Vagina (tissue), 2 donors: ENCODE data around the gene NDOR1. TPM values are rescaled to one million over a fixed set of nuclear protein-coding genes. Genes with fewer than 3 reads are reported as not detected.
A peak's percentile ranks its signal among the peaks of the same experiment; 100 is the strongest.

Experiments used
- DNase-seq, 2 donors: peaks; one replicate each; pipeline ENCODE4 v3.0.0-alpha.2; 2017; ENCODE audit errors: extremely low spot score in 2 of 2
- H3K27ac ChIP-seq: fragments of 200-600 bp; sonication (generic); one replicate; pipeline ENCODE4 v1.5.1; 2019
- H3K27me3 ChIP-seq: fragments of 200-600 bp; sonication (generic); one replicate; pipeline ENCODE4 v1.5.1; 2019
- H3K36me3 ChIP-seq, 2 donors: fragments of 200-600 bp; sonication (generic); one replicate each; pipeline ENCODE4 v1.5.1; 2017 to 2019
- H3K4me1 ChIP-seq: fragments of 200-600 bp; sonication (generic); one replicate; pipeline ENCODE4 v1.5.1; 2019
- H3K4me3 ChIP-seq, 2 donors: fragments of 200-600 bp; sonication (generic); 1 replicate in 1 of 2; 2 replicates in 1 of 2; pipeline ENCODE4 v1.5.1; 2016 to 2019
- H3K9me3 ChIP-seq: fragments of 200-600 bp; sonication (generic); one replicate; pipeline ENCODE4 v1.5.1; 2019
- POLR2A ChIP-seq, 2 donors: fragments of 450-650 bp; IDR thresholded peaks; one replicate each; pipeline ENCODE4 v1.6.1; 2017; ENCODE audit warnings: antibody characterized with exemption in 2 of 2, mild to moderate bottlenecking in 2 of 2, moderate library complexity in 2 of 2
- POLR2AphosphoS5 ChIP-seq, 2 donors: sonication (generic); formaldehyde crosslinking; IDR thresholded peaks; one replicate each; pipeline ENCODE4 v1.9.0; 2017; ENCODE audit warnings: antibody characterized with exemption in 2 of 2, mild to moderate bottlenecking in 2 of 2, low read depth in 1 of 2; ENCODE audit not compliant: insufficient read depth in 1 of 2
- intact Hi-C: fragments of 100-400 bp; cut with DNase I; formaldehyde crosslinking; loops from one replicate; pipeline ENCODE4 v1.15.1; 2023
- total RNA-seq: library from RNA; depleted of rRNA; stranded (reverse); fragments of >200 nt; gene quantifications from one replicate; pipeline ENCODE4 v1.2.3, GENCODE V29; 2016
- TF ChIP-seq, protein P1 (sequence below), 3 experiments: fragments of 450-650 bp in 2 of 3; fragments of 200-600 bp in 1 of 3; sonication (generic) in 1 of 3; IDR thresholded peaks; one replicate each; pipeline ENCODE4 v1.5.1; 2017 to 2019; ENCODE audit warnings: antibody characterized with exemption in 3 of 3, mild to moderate bottlenecking in 2 of 3, moderate library complexity in 2 of 3

NDOR1 gene
- total RNA-seq, 1 donor from 2014 or later: 12.0 TPM

DNA sequence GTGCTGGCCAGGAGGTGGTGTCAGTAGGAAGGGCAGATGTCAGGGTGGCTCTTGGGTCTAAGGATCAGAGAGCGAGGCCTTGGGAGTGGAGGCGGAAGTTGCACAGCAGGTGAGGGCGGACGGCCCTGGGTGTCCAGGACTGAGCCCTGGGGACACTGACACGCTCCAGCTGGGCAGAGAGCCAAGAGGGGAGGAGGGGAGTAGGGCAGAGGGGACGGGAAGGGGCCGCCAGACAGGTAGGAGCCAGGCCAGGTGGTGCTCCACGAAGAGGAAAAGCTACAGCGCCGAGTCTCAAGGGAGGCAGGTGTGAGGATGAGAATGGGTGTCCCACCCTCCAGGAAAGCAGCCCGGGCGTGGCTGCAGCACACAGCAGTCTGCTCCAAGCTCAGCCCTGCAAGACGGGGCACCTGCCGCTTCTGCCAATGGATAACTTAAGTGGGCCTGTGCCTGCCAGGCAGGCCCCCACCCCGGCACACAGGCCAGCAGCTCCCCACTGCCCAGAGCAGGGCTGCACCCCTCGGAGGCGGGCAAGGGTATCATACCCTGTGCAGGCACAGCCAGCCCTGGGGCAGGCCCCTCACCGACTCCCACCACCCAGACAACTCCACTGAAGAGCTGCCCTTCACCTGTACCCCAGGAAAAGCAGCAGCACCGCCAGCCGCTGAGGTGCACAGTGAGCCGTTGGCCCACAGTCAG is 9.8 kb upstream of the NDOR1 start:
- H3K27me3 ChIP-seq: no peaks in the 10 kb centered on the region
- TF ChIP-seq, protein P1, sequence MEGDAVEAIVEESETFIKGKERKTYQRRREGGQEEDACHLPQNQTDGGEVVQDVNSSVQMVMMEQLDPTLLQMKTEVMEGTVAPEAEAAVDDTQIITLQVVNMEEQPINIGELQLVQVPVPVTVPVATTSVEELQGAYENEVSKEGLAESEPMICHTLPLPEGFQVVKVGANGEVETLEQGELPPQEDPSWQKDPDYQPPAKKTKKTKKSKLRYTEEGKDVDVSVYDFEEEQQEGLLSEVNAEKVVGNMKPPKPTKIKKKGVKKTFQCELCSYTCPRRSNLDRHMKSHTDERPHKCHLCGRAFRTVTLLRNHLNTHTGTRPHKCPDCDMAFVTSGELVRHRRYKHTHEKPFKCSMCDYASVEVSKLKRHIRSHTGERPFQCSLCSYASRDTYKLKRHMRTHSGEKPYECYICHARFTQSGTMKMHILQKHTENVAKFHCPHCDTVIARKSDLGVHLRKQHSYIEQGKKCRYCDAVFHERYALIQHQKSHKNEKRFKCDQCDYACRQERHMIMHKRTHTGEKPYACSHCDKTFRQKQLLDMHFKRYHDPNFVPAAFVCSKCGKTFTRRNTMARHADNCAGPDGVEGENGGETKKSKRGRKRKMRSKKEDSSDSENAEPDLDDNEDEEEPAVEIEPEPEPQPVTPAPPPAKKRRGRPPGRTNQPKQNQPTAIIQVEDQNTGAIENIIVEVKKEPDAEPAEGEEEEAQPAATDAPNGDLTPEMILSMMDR (IDR thresholded peaks at IDR 0.05): no peak
- no peak for TF ChIP-seq POLR2A (IDR thresholded peaks at IDR 0.05)
- no peak for TF ChIP-seq POLR2AphosphoS5 (IDR thresholded peaks at IDR 0.05; ENCODE audit: insufficient read depth in 1 of 2, low read depth in 1 of 2)
- peaks cover 64% of the 10 kb centered on the region for H3K4me1 ChIP-seq
- DNase-seq: no peak
- no peak overlapping the region for H3K4me3 ChIP-seq
- peaks cover 0 to 2% of the 10 kb centered on the region in 2 donors for H3K36me3 ChIP-seq
- H3K27ac ChIP-seq: no peak overlapping the region
- no peaks in the 10 kb centered on the region for H3K9me3 ChIP-seq
- intact Hi-C loops: no loop called here

DNA sequence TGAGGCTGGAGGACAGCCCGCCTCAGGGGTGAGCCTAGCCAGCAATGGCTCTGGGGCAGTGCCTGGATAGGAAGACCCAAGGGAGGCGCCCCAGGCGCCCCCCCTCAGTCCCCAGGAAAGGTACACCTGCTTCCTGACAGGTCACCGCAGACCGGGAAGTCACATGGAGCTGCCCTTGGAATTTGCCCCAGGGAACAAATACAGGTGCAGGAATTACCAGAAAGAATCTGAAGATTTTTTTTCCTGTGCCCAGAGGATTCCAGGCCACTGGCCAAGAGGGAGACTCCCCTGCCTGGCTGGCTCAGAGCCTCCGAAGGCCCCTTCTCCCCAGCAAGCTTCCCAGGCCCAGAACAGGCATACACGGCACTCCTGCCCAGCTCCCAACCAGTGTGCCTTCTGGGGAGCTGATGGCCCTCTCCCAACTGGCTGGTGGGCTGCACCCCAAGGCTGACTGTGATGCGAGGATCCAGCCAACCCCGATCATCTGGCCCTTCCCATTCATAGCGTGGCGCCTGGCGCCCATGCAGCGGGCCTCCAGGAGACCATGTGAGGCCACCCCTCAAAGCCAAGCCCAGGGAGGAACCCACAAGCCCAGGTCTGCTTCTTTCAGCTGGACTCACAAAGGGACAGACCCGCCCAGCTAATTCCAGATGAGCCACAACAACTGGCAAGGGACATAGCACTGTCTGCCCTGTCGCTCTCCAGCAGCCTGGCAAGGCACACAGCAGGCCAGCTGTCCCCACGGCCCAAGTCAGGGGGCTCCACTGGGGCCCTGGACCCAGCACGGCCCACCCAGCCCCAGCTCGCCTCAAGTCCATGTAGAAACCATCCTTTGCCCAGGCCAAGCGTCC is 7.2 kb upstream of the NDOR1 start:
- Histone ChIP-seq H3K27ac (no peak overlapping the region), H3K4me3 (peak overlapping the region in 1 of 2 donors; percentile 61), H3K4me1 (peaks cover 80% of the 10 kb centered on the region), H3K27me3 (no peaks in the 10 kb centered on the region), H3K36me3 (no peaks in the 10 kb centered on the region), H3K9me3 (no peaks in the 10 kb centered on the region)
- intact Hi-C loops: no loop called here
- no peak for DNase-seq
- TF ChIP-seq POLR2A (IDR thresholded peaks at IDR 0.05): no peak
- TF ChIP-seq, protein P1 (IDR thresholded peaks at IDR 0.05): no peak
- TF ChIP-seq POLR2AphosphoS5 (IDR thresholded peaks at IDR 0.05; ENCODE audit: insufficient read depth in 1 of 2, low read depth in 1 of 2): no peak

DNA sequence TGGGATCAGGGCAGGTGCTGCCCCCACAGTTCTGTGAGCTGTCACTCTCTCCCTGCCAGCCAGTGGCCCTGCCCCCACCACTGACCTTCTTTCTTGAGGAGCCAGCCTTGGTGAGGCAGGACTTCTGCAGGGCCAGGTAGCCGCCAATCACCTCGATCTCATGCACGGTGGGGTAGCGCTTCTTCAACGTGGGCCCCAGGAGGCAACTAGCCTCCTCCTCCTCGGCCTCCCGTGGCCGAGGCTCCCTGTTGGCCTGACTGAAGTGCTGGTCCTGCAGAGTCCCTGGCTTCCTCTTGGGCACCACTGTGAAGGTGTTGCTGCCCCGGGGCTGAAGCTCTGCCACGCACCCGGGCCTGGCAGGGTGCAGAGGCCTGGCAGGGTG is 6.6 kb upstream of the NDOR1 start:
- no peak overlapping the region for H3K27ac ChIP-seq
- no peaks in the 10 kb centered on the region for H3K36me3 ChIP-seq
- intact Hi-C loops: no loop called here
- no peaks in the 10 kb centered on the region for H3K9me3 ChIP-seq
- H3K27me3 ChIP-seq: no peaks in the 10 kb centered on the region
- H3K4me3 ChIP-seq: peak overlapping the region; percentile 61 to 72
- peaks cover 87% of the 10 kb centered on the region for H3K4me1 ChIP-seq
- no peak for DNase-seq
- no peak for TF ChIP-seq POLR2A (IDR thresholded peaks at IDR 0.05)
- no peak for TF ChIP-seq POLR2AphosphoS5 (IDR thresholded peaks at IDR 0.05; ENCODE audit: insufficient read depth in 1 of 2, low read depth in 1 of 2)
- TF ChIP-seq, protein P1 (IDR thresholded peaks at IDR 0.05): no peak

DNA sequence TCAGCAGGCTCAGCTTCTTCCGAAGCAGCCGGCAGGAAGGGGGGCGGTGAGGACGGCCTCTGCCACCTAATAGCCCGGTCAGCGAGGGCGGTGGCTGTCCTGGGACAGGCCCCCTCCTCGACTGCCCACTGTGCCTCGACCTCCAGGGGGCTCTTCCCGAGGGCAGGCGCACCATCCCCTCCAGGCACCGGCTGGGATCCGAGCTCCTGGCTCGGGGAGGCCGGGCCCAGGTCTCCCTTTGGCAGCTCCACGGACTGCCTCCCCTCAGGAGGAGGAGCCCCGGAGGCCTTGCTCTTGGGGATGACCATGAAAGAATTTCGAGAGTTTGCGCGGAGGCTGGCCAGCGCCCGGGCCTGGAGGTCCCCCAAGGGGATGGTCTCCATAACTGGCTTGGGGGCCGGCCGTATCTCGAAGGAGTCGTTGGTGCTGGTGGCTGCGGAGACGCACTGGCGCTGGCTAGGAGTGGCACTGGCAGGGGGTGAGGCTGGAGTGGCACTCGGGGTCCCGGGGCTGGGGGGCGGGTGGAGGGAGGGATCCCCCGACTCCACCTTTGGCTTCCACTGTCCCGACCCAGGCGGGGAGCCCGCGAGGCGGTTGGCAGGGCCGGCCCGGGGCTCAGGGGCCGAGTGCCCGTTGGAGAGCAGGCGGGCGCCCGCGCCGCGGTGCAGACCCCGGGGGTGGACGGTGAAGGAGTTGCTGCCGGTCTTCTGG is 5.9 kb upstream of the NDOR1 start:
- H3K4me1 ChIP-seq: peaks cover 87% of the 10 kb centered on the region

More for the DNA sequence above, 5.9 kb upstream of the NDOR1 start:
- Histone ChIP-seq H3K36me3 (no peaks in the 10 kb centered on the region), H3K4me3 (peak overlapping the region; percentile 61 to 72), H3K9me3 (no peaks in the 10 kb centered on the region), H3K27ac (no peak overlapping the region), H3K27me3 (no peaks in the 10 kb centered on the region)
- no peak for DNase-seq
- intact Hi-C loops: no loop called here
- no peak for TF ChIP-seq POLR2A (IDR thresholded peaks at IDR 0.05)
